SK-N-SH (cell line): ENCODE measurements around the gene MGAT5. TPM values are rescaled to one million over a fixed set of nuclear protein-coding genes. Genes with fewer than 3 reads are reported as not detected.

Experiments
- CTCF ChIA-PET: fragments of 300-600, 350-600 bp; formaldehyde crosslinking; extraction: SDS; loops from one replicate; lab custom pipeline; 2021; lab: Yijun Ruan, JAX
- POLR2A ChIA-PET: fragments of 350-600 bp; sonication (Branson Sonifier 250); formaldehyde crosslinking; extraction: SDS; loops from one replicate; lab custom pipeline; 2020; ENCODE audit warnings: antibody characterized with exemption, inconsistent platforms; lab: Yijun Ruan, JAX
- DNase-seq: peaks from one replicate; pipeline ENCODE4 v3.0.0; 2012
- H2AFZ ChIP-seq: fragments of 200-600 bp; sonication (generic); 2 replicates; pipeline ENCODE4 v1.8.1; 2016; ENCODE audit warnings: antibody characterized with exemption, mild to moderate bottlenecking, low read depth
- H3F3A ChIP-seq: fragments of 200-600 bp; sonication (generic); replicated peaks from 2 replicates; pipeline ENCODE3; 2016; ENCODE audit warnings: antibody characterized with exemption, mild to moderate bottlenecking; ENCODE audit not compliant: insufficient read depth
- H3K27ac ChIP-seq, 2 experiments: fragments of 200-500 bp in 1 of 2; fragments of 200-600 bp in 1 of 2; sonication (Bioruptor generic) in 1 of 2; sonication (generic), shearing (Covaris generic) in 1 of 2; 2 replicates each; pipeline versions ENCODE4 v1.5.1 to v1.6.1; 2014 to 2016; ENCODE audit warnings: low read depth in 2 of 2, inconsistent platforms in 1 of 2, low read length in 1 of 2, mild to moderate bottlenecking in 1 of 2, mixed read lengths in 1 of 2
- H3K27me3 ChIP-seq: fragments of 200-600 bp; sonication (generic), shearing (Covaris generic); 2 replicates; pipeline ENCODE4 v1.6.1; 2016; ENCODE audit warnings: mixed run types; ENCODE audit not compliant: insufficient read depth
- H3K36me3 ChIP-seq, 2 experiments: fragments of 200-500 bp in 1 of 2; fragments of 200-600 bp in 1 of 2; sonication (Bioruptor generic) in 1 of 2; sonication (generic) in 1 of 2; replicated peaks in 1 of 2; 2 replicates each; pipeline versions ENCODE3 to v1.5.1; 2014 to 2016; ENCODE audit warnings: low read length in 1 of 2, mild to moderate bottlenecking in 1 of 2; ENCODE audit not compliant: insufficient read depth in 2 of 2, control insufficient read depth in 1 of 2
- H3K4me1 ChIP-seq, 2 experiments: fragments of 200-500 bp in 1 of 2; fragments of 200-600 bp in 1 of 2; sonication (Bioruptor generic) in 1 of 2; sonication (generic), shearing (Covaris generic) in 1 of 2; 2 replicates each; pipeline versions ENCODE4 v1.5.1 to v1.6.1; 2014 to 2016; ENCODE audit warnings: low read depth in 1 of 2, low read length in 1 of 2, mixed run types in 1 of 2; ENCODE audit not compliant: insufficient read depth in 2 of 2, control insufficient read depth in 1 of 2
- H3K4me2 ChIP-seq: fragments of 200-600 bp; sonication (generic), shearing (Covaris generic); 2 replicates; pipeline ENCODE4 v1.6.1; 2017; ENCODE audit warnings: mixed run types
- H3K4me3 ChIP-seq, 2 experiments: fragments of 200-500 bp in 1 of 2; fragments of 200-600 bp in 1 of 2; sonication (Bioruptor generic) in 1 of 2; sonication (generic), shearing (Covaris generic) in 1 of 2; 2 replicates each; pipeline versions ENCODE4 v1.5.1 to v1.8.1; 2014 to 2016; ENCODE audit warnings: low read depth in 2 of 2, inconsistent platforms in 1 of 2, low read length in 1 of 2, mild to moderate bottlenecking in 1 of 2, mixed read lengths in 1 of 2, moderate library complexity in 1 of 2
- H3K79me2 ChIP-seq: fragments of 200-600 bp; sonication (generic); 2 replicates; pipeline ENCODE4 v1.8.1; 2017; ENCODE audit warnings: mild to moderate bottlenecking; ENCODE audit not compliant: insufficient read depth
- H3K9ac ChIP-seq: fragments of 200-600 bp; sonication (generic); 2 replicates; pipeline ENCODE4 v1.6.1; 2017; ENCODE audit warnings: mixed run types
- H3K9me2 ChIP-seq: fragments of 200-600 bp; sonication (generic); 2 replicates; pipeline ENCODE4 v1.6.1; 2017; ENCODE audit warnings: mixed run types
- H3K9me3 ChIP-seq: fragments of 200-600 bp; sonication (generic); 2 replicates; pipeline ENCODE4 v1.6.1; 2017; ENCODE audit warnings: mixed run types, mild to moderate bottlenecking, moderate library complexity
- H4K20me1 ChIP-seq: fragments of 200-600 bp; sonication (generic); 2 replicates; pipeline ENCODE4 v1.6.1; 2017; ENCODE audit warnings: mild to moderate bottlenecking, mixed run types; ENCODE audit not compliant: insufficient read depth
- CHD2 ChIP-seq: fragments of 150-350 bp; IDR thresholded peaks from 2 replicates; pipeline ENCODE4 v1.6.1; 2018; ENCODE audit warnings: low read length; ENCODE audit not compliant: partially characterized antibody
- ELF1 ChIP-seq: IDR thresholded peaks from 2 replicates; pipeline ENCODE4 v1.4.0; 2012
- FOSL2 ChIP-seq: IDR thresholded peaks from 2 replicates; pipeline ENCODE4 v1.4.0; 2012; ENCODE audit warnings: low read depth, mild to moderate bottlenecking, moderate library complexity, borderline replicate concordance
- FOXJ3 ChIP-seq: sonication (generic); formaldehyde crosslinking; IDR thresholded peaks from 2 replicates; pipeline ENCODE4 v1.5.1; 2020; ENCODE audit warnings: mild to moderate bottlenecking, missing genetic modification reagents
- GABPA ChIP-seq: IDR thresholded peaks from 2 replicates; pipeline ENCODE4 v1.4.0; 2012; ENCODE audit warnings: low read depth, mild to moderate bottlenecking
- IRF3 ChIP-seq: fragments of 150-350 bp; IDR thresholded peaks from 2 replicates; pipeline ENCODE4 v1.6.1; 2016; ENCODE audit warnings: mild to moderate bottlenecking, low read depth, low read length
- NFIC ChIP-seq: IDR thresholded peaks from 2 replicates; pipeline ENCODE4 v1.4.0; 2012; ENCODE audit warnings: borderline replicate concordance
- NRF1 ChIP-seq: IDR thresholded peaks from 2 replicates; pipeline ENCODE4 v1.6.1; 2012; ENCODE audit warnings: low read depth, mild to moderate bottlenecking, low read length
- RAD21 ChIP-seq: IDR thresholded peaks from 2 replicates; pipeline ENCODE4 v1.6.1; 2012; ENCODE audit warnings: mild to moderate bottlenecking, low read length
- RCOR1 ChIP-seq: fragments of 150-350 bp; IDR thresholded peaks from 2 replicates; pipeline ENCODE4 v1.6.1; 2017; ENCODE audit warnings: antibody characterized with exemption, low read length
- RFX5 ChIP-seq: IDR thresholded peaks from 2 replicates; pipeline ENCODE4 v1.6.1; 2012; ENCODE audit warnings: mild to moderate bottlenecking, improper control_type of control experiment, low read length
- RXRA ChIP-seq: IDR thresholded peaks from 2 replicates; pipeline ENCODE4 v1.4.0; 2012; ENCODE audit warnings: low read depth, mild to moderate bottlenecking, borderline replicate concordance
- SIN3A ChIP-seq: IDR thresholded peaks from 2 replicates; pipeline ENCODE4 v1.6.1; 2012; ENCODE audit warnings: low read depth, mild to moderate bottlenecking, low read length, moderate library complexity, borderline replicate concordance
- TAF1 ChIP-seq: IDR thresholded peaks from 2 replicates; pipeline ENCODE4 v1.6.1; 2012; ENCODE audit warnings: low read depth, mild to moderate bottlenecking, low read length, moderate library complexity, borderline replicate concordance
- TEAD4 ChIP-seq: IDR thresholded peaks from 2 replicates; pipeline ENCODE4 v1.4.0; 2012; ENCODE audit warnings: mild to moderate bottlenecking, borderline replicate concordance; ENCODE audit not compliant: insufficient read depth
- WGBS: methylation state at CpG from one replicate; pipeline ENCODE4 v1.1.6; 2017; ENCODE audit warnings: low lambda C conversion rate; 5-methylcytosine and 5-hydroxymethylcytosine counted together
- polyA plus RNA-seq, 3 experiments: library from polyadenylated mRNA; depleted of rRNA; stranded (reverse); fragments of >200 nt; gene quantifications; 2 replicates each; pipeline ENCODE4 v1.2.3, GENCODE V29; 2012
- TF ChIP-seq, protein P1 (sequence below): fragments of 200-600 bp; sonication (generic); IDR thresholded peaks from 2 replicates; pipeline ENCODE4 v1.6.1; 2017; ENCODE audit warnings: antibody characterized with exemption, mild to moderate bottlenecking, moderate library complexity

The MGAT5 gene
- polyA plus RNA-seq, 1 of the 3 experiments (the other 2 are of a cell fraction): 18.2 TPM

GRCh38 chr2:134441153-134441863, 187.4 kb downstream of the MGAT5 start:
- H3K4me1 ChIP-seq: peaks cover 5 to 13% of the 10 kb centered on the region in 2 experiments; a peak in 1 of 4 replicates
- H3K36me3 ChIP-seq: peaks cover 0 to 3% of the 10 kb centered on the region in 2 experiments
- no peaks in the 10 kb centered on the region for H3K27me3 ChIP-seq
- H3K79me2 ChIP-seq: no peaks in the 10 kb centered on the region
- no peak for TF ChIP-seq GABPA
- TF ChIP-seq NRF1: no peak
- no peak for TF ChIP-seq CHD2
- TF ChIP-seq FOSL2: no peak
- no peak for TF ChIP-seq RFX5
- TF ChIP-seq ELF1: no peak
- no peak for TF ChIP-seq RXRA
- no peak for TF ChIP-seq FOXJ3
- TF ChIP-seq IRF3: no peak
- TF ChIP-seq TEAD4: no peak
- no peak for TF ChIP-seq TAF1
- no peak for TF ChIP-seq RAD21
- TF ChIP-seq SIN3A: no peak
- TF ChIP-seq, protein P1, sequence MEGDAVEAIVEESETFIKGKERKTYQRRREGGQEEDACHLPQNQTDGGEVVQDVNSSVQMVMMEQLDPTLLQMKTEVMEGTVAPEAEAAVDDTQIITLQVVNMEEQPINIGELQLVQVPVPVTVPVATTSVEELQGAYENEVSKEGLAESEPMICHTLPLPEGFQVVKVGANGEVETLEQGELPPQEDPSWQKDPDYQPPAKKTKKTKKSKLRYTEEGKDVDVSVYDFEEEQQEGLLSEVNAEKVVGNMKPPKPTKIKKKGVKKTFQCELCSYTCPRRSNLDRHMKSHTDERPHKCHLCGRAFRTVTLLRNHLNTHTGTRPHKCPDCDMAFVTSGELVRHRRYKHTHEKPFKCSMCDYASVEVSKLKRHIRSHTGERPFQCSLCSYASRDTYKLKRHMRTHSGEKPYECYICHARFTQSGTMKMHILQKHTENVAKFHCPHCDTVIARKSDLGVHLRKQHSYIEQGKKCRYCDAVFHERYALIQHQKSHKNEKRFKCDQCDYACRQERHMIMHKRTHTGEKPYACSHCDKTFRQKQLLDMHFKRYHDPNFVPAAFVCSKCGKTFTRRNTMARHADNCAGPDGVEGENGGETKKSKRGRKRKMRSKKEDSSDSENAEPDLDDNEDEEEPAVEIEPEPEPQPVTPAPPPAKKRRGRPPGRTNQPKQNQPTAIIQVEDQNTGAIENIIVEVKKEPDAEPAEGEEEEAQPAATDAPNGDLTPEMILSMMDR: no peak
- no peak for TF ChIP-seq RCOR1
- TF ChIP-seq NFIC: no peak
- H3K9me3 ChIP-seq: no peaks in the 10 kb centered on the region
- no peak overlapping the region for H3K27ac ChIP-seq
- ChIA-PET CTCF (interaction anchor here (0.5 to 4.2 kb wide), 9 partner anchors 9 to 557 kb away, joined by 3 to 33 read pairs (median 4); no protein-coding TSS in a partner anchor), POLR2A (no interaction called here)
- H3F3A ChIP-seq: no peaks in the 10 kb centered on the region
- no peaks in the 10 kb centered on the region for H3K9me2 ChIP-seq
- DNase-seq: no peak
- no peak overlapping the region for H3K4me2 ChIP-seq
- 93% methylated on average over 8 of the region's 11 CpGs for WGBS
- no peak overlapping the region for H3K9ac ChIP-seq
- no peak overlapping the region for H3K4me3 ChIP-seq
- H4K20me1 ChIP-seq: no peaks in the 10 kb centered on the region
- H2AFZ ChIP-seq: no peak overlapping the region
